DND-41 (cell line): ENCODE measurements around the gene LMAN2.

Experiments used
- CTCF ChIP-seq: IDR thresholded peaks from 2 replicates; pipeline ENCODE4 v1.5.1; 2012; ENCODE audit warnings: borderline replicate concordance, low read length, moderate library complexity, mild to moderate bottlenecking; ENCODE audit not compliant: poor library complexity, severe bottlenecking; ENCODE audit errors: extremely low read depth
- EZH2 ChIP-seq: IDR thresholded peaks from 3 replicates; pipeline ENCODE4 v1.6.1; 2012; ENCODE audit warnings: borderline replicate concordance, low read depth, mild to moderate bottlenecking, moderate library complexity, low read length, inconsistent platforms; ENCODE audit not compliant: severe bottlenecking

- TF ChIP-seq CTCF (no peak), EZH2 (no peak)
Observed at GRCh38 chr5:177387405-177387804, 35.9 kb upstream of the LMAN2 start.
